HL-60 (cell line): ENCODE measurements around the gene GPR4.
"Not testable (repeated sequence)": the region's sequence is repeated elsewhere in the genome, so short reads cannot be mapped to it uniquely, and the experiment has no call there.

Experiments used
- DNase-seq, 2 experiments: peaks; one replicate each; pipeline ENCODE4 v3.0.0-alpha.2; 2010 to 2020; ENCODE audit warnings: low read depth in 1 of 2, low spot score in 1 of 2
- H3K27ac ChIP-seq: fragments of 250-450 bp; sonication (Bioruptor Pico); replicated peaks from 2 replicates; pipeline ENCODE4 v1.5.1; 2020; ENCODE audit warnings: mild to moderate bottlenecking, moderate library complexity
- H3K27me3 ChIP-seq: fragments of 250-450 bp; sonication (Bioruptor Pico); 2 replicates; pipeline ENCODE4 v1.5.1; 2021; ENCODE audit warnings: mild to moderate bottlenecking, moderate library complexity; ENCODE audit not compliant: insufficient read depth, poor library complexity, severe bottlenecking
- H3K4me3 ChIP-seq: replicated peaks from 2 replicates; pipeline ENCODE4 v1.5.1; 2011; ENCODE audit warnings: mild to moderate bottlenecking, control low read depth, low read length; ENCODE audit not compliant: insufficient read depth
- GABPA ChIP-seq: IDR thresholded peaks from 2 replicates; pipeline ENCODE4 v1.6.1; 2012; ENCODE audit warnings: low read depth
- POLR2AphosphoS5 ChIP-seq: IDR thresholded peaks from 2 replicates; pipeline ENCODE4 v1.6.1; 2012; ENCODE audit warnings: low read depth
- SPI1 ChIP-seq: IDR thresholded peaks from 2 replicates; pipeline ENCODE4 v1.6.1; 2012; ENCODE audit warnings: low read depth, mild to moderate bottlenecking, borderline replicate concordance
- TF ChIP-seq, protein P1 (sequence below): IDR thresholded peaks from 2 replicates; pipeline ENCODE4 v1.6.1; 2012; ENCODE audit warnings: low read depth; ENCODE audit not compliant: insufficient replicate concordance
- TF ChIP-seq, protein P2 (sequence below): IDR thresholded peaks from one replicate; pipeline ENCODE4 v1.5.1; 2011; ENCODE audit warnings: low read length, control low read depth, inconsistent platforms; ENCODE audit not compliant: insufficient read depth

GPR4 gene

DNA sequence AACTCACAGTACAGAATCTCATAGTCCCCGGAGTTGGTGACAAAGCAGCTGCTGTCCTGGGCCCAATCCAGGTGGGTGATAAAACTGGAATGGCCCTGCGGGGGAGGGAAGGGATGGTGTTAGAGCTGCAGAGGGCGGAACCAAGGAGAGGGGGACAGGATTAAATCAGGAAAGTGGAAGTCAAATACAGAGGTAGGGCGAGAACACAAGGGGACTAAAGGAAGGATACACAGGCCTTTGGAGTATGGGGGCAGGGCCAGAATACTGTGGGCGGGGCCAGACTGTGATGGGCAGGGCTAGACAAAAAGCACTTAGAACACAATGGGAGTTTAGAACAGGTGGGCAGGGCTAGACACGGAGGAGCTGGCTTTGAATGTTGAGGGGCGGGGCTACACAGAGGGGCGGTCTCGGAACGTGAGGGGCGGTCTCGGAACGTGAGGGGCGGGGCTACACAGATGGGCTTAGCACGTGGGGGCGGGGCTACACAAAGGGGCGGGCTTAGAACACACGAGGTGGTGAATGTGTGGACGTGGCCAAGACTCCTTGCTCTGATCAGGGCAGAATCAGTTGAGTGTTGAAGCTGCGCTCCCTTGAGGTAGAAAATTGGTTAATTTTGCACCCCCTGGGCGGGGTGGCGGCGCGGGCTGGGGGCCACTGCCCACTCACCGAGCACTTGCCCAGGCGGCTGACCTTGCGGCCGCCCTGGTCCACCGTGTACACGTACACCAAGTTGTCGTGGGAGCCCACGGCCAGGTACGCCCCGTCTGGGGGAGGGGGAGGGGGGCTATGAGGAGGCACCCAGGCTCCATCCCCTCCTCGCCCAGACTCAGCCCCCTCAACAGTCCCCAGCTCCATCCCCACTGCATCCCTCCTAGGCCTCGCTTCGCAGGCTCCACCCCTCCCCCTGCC, 14.0 kb upstream of the GPR4 start:
- Histone ChIP-seq H3K4me3 (no peak overlapping the region), H3K27ac (no peak overlapping the region), H3K27me3 (no peaks in the 10 kb centered on the region)
- TF ChIP-seq, protein P1, sequence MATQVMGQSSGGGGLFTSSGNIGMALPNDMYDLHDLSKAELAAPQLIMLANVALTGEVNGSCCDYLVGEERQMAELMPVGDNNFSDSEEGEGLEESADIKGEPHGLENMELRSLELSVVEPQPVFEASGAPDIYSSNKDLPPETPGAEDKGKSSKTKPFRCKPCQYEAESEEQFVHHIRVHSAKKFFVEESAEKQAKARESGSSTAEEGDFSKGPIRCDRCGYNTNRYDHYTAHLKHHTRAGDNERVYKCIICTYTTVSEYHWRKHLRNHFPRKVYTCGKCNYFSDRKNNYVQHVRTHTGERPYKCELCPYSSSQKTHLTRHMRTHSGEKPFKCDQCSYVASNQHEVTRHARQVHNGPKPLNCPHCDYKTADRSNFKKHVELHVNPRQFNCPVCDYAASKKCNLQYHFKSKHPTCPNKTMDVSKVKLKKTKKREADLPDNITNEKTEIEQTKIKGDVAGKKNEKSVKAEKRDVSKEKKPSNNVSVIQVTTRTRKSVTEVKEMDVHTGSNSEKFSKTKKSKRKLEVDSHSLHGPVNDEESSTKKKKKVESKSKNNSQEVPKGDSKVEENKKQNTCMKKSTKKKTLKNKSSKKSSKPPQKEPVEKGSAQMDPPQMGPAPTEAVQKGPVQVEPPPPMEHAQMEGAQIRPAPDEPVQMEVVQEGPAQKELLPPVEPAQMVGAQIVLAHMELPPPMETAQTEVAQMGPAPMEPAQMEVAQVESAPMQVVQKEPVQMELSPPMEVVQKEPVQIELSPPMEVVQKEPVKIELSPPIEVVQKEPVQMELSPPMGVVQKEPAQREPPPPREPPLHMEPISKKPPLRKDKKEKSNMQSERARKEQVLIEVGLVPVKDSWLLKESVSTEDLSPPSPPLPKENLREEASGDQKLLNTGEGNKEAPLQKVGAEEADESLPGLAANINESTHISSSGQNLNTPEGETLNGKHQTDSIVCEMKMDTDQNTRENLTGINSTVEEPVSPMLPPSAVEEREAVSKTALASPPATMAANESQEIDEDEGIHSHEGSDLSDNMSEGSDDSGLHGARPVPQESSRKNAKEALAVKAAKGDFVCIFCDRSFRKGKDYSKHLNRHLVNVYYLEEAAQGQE, result no peak
- TF ChIP-seq, protein P2, sequence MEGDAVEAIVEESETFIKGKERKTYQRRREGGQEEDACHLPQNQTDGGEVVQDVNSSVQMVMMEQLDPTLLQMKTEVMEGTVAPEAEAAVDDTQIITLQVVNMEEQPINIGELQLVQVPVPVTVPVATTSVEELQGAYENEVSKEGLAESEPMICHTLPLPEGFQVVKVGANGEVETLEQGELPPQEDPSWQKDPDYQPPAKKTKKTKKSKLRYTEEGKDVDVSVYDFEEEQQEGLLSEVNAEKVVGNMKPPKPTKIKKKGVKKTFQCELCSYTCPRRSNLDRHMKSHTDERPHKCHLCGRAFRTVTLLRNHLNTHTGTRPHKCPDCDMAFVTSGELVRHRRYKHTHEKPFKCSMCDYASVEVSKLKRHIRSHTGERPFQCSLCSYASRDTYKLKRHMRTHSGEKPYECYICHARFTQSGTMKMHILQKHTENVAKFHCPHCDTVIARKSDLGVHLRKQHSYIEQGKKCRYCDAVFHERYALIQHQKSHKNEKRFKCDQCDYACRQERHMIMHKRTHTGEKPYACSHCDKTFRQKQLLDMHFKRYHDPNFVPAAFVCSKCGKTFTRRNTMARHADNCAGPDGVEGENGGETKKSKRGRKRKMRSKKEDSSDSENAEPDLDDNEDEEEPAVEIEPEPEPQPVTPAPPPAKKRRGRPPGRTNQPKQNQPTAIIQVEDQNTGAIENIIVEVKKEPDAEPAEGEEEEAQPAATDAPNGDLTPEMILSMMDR, result no peak
- TF ChIP-seq GABPA (no peak), POLR2AphosphoS5 (no peak), SPI1 (no peak)
- DNase-seq, result peak; percentile 59 to 80

DNA sequence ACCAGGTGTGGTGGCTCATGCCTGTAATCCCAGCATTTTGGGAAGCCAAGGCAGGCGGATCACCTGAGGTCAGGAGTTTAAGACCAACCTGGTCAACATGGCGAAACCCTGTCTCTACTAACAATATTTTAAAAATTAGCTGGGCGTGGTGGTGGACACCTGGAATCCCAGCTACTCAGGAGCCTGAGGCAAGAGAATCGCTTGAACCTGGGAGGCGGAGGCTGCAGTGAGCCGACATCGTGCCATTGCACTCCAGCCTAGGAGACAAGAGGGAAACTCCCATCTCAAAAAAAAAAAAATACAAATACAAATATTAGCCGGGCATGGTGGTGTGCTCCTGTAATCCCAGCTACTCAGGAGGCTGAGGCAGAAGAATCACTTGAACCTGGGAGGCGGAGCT, 13.0 kb upstream of the GPR4 start:
- H3K27ac ChIP-seq, H3K27me3 ChIP-seq, DNase-seq, H3K4me3 ChIP-seq: not testable (repeated sequence)

DNA sequence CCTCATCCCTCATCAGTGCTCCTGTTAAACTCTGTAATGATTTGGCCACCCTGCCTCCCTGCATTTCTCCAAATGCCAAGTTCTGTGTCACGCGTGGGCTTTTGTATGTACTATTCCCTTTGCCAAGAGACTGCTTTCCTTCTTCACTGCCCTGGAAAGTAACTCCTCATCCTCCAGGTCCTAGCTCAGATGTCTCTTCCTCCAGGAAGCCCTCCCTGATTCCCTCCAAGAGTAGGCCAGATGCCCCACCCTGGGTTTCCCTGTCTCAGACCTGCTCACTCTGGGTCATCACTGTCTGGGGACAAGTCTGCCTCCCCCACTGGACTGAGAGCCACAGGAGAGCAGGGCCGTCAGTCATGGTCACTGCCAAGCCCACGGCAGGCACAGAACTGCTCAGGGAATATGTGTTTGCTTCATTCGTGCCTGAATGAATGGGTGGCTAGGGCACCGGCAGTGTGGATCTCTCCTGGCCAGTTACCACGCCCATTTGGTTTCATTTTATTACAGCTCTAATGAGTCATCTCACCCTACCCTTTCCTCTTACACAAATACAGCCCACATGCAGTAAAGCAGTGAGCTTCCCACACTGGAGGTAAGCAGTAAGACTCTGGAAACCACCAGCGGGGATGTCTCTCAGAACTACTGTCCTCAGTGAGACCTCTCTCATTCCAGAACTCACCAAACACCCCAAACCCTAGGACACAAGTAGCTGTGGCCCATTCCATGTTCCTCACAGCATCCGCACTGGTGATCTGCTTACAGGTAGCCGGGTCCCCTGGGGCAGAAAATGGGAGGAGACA, 12.1 kb upstream of the GPR4 start:
- H3K27me3 ChIP-seq, result no peaks in the 10 kb centered on the region
- no peak overlapping the region for H3K4me3 ChIP-seq
- DNase-seq, result peak; percentile 58 to 69
- H3K27ac ChIP-seq, result no peak overlapping the region
- TF ChIP-seq POLR2AphosphoS5 (no peak), SPI1 (no peak), GABPA (no peak)
- TF ChIP-seq, protein P1, result no peak
- TF ChIP-seq, protein P2, result no peak

DNA sequence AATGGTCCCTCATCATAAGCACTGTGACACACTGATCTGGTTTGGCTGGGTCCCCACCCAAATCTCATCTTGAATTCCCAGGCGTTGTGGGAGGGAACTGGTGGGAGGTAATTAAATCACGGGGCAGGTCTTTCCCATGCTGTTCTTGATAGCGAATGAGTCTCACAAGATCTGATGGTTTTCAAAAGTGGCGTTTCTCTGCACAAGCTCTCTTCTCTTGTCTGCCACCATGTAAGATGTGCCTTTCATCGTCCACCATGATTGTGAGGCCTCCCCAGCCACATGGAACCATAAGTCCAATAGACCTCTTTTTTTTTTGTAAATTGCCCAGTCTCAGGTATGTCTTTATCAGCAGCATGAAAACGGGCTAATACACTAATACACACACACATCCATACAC, 6.9 kb upstream of the GPR4 start:
- no peak overlapping the region for H3K4me3 ChIP-seq
- TF ChIP-seq, protein P1, result no peak
- TF ChIP-seq SPI1 (no peak), POLR2AphosphoS5 (no peak), GABPA (no peak)
- TF ChIP-seq, protein P2, result no peak
- H3K27ac ChIP-seq, result no peak overlapping the region
- DNase-seq, result no peak
- H3K27me3 ChIP-seq, result no peaks in the 10 kb centered on the region
